ENCODE data around the gene SIGLEC11. TPM values are rescaled to one million over a fixed set of nuclear protein-coding genes. Genes with fewer than 3 reads are reported as not detected.
A peak's percentile ranks its signal among the peaks of the same experiment; 100 is the strongest.

Gene SIGLEC11
- polyA plus RNA-seq, 3 donors = 0.28 to 2.2 (median 0.67) TPM

DNA sequence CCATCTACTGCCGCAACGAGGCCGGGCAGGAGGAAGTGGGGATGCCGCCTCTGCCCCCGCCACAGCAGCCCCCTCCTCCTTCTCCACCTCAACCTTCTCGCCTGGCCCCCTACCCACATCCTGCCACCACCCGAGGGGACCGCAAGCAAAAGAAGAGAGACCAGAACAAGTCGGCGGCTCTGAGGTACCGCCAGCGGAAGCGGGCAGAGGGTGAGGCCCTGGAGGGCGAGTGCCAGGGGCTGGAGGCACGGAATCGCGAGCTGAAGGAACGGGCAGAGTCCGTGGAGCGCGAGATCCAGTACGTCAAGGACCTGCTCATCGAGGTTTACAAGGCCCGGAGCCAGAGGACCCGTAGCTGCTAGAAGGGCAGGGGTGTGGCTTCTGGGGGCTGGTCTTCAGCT is 28.2 kb downstream of the SIGLEC11 start:
- Histone ChIP-seq H3K36me3 (replicated peaks in 1 of 2; ENCODE audit: control insufficient read depth in 1 of 2, insufficient read depth in 2 of 2, low read length in 2 of 2) (peaks cover 3 to 23% of the 10 kb centered on the region in 2 donors), H3K9me3 (replicated peaks in 1 of 2; ENCODE audit: control insufficient read depth in 1 of 2, insufficient read depth in 1 of 2, low read length in 2 of 2) (no peaks in the 10 kb centered on the region), H3K4me1 (ENCODE audit: control insufficient read depth in 1 of 2, insufficient read depth in 2 of 2, low read length in 2 of 2) (peaks cover 29 to 43% of the 10 kb centered on the region in 2 donors), H3K27ac (ENCODE audit: low read depth in 1 of 2, low read length in 2 of 2) (no peak overlapping the region), H3K79me2 (ENCODE audit: insufficient read depth, low read length) (peaks cover 3% of the 10 kb centered on the region), H3K4me3 (replicated peaks in 1 of 3; ENCODE audit: low read depth in 2 of 3, low read length in 3 of 3) (no peak overlapping the region), H2AFZ (ENCODE audit: insufficient read depth, low read depth, low read length, poor library complexity, severe bottlenecking) (no peak overlapping the region), H3K4me2 (replicated peaks; ENCODE audit: extremely low read depth, low read length, poor library complexity, severe bottlenecking) (no peak overlapping the region), H3K27me3 (ENCODE audit: control insufficient read depth in 2 of 2, insufficient read depth in 2 of 2, low read length in 2 of 2) (no peaks in the 10 kb centered on the region), H4K20me1 (ENCODE audit: insufficient read depth, low read length) (peaks cover 41% of the 10 kb centered on the region), H3K9ac (ENCODE audit: insufficient read depth, low read length, poor library complexity, severe bottlenecking) (no peak overlapping the region)
- peaks cover 6 to 16% (median 12%) of the 10 kb centered on the region in 3 donors for H3K27me3 Mint-ChIP-seq (ENCODE audit: low read depth in 3 of 3)
- 73% methylated on average over 16 of the region's 25 CpGs for WGBS (ENCODE audit: insufficient coverage)
- peaks cover 19 to 22% of the 10 kb centered on the region in 2 donors for H3K36me3 Mint-ChIP-seq
- peaks cover 0 to 4% (median 0%) of the 10 kb centered on the region in 7 donors for H3K9me3 Mint-ChIP-seq
- H3K27ac Mint-ChIP-seq = no peak overlapping the region
- intact Hi-C loops (cut with micrococcal nuclease) = no loop called here
- TF ChIP-seq CTCF (IDR thresholded peaks at IDR 0.05) = no peak
- DNase-seq = no peak
- peak overlapping the region in 1 of 2 donors; percentile 27 for H3K4me3 Mint-ChIP-seq
- H3K4me1 Mint-ChIP-seq = peaks cover 41% of the 10 kb centered on the region

GRCh38 chr19:49932041-49932451 is 28.9 kb downstream of the SIGLEC11 start:
- Mint-ChIP-seq H3K27me3 (ENCODE audit: low read depth in 3 of 3) (peaks cover 6 to 16% (median 12%) of the 10 kb centered on the region in 3 donors), H3K9me3 (peaks cover 0 to 4% (median 0%) of the 10 kb centered on the region in 7 donors), H3K36me3 (peaks cover 25 to 27% of the 10 kb centered on the region in 2 donors), H3K27ac (no peak overlapping the region), H3K4me3 (no peak overlapping the region), H3K4me1 (peaks cover 42% of the 10 kb centered on the region)
- intact Hi-C loops (cut with micrococcal nuclease) = no loop called here
- Histone ChIP-seq H3K79me2 (ENCODE audit: insufficient read depth, low read length) (peaks cover 10% of the 10 kb centered on the region), H3K4me1 (ENCODE audit: control insufficient read depth in 1 of 2, insufficient read depth in 2 of 2, low read length in 2 of 2) (peaks cover 29 to 43% of the 10 kb centered on the region in 2 donors), H3K27ac (ENCODE audit: low read depth in 1 of 2, low read length in 2 of 2) (no peak overlapping the region), H3K36me3 (replicated peaks in 1 of 2; ENCODE audit: control insufficient read depth in 1 of 2, insufficient read depth in 2 of 2, low read length in 2 of 2) (peaks cover 10 to 30% of the 10 kb centered on the region in 2 donors), H3K4me2 (replicated peaks; ENCODE audit: extremely low read depth, low read length, poor library complexity, severe bottlenecking) (no peak overlapping the region), H3K4me3 (replicated peaks in 1 of 3; ENCODE audit: low read depth in 2 of 3, low read length in 3 of 3) (no peak overlapping the region), H4K20me1 (ENCODE audit: insufficient read depth, low read length) (peaks cover 48% of the 10 kb centered on the region), H3K9me3 (replicated peaks in 1 of 2; ENCODE audit: control insufficient read depth in 1 of 2, insufficient read depth in 1 of 2, low read length in 2 of 2) (no peaks in the 10 kb centered on the region), H3K9ac (ENCODE audit: insufficient read depth, low read length, poor library complexity, severe bottlenecking) (no peak overlapping the region), H2AFZ (ENCODE audit: insufficient read depth, low read depth, low read length, poor library complexity, severe bottlenecking) (no peak overlapping the region), H3K27me3 (ENCODE audit: control insufficient read depth in 2 of 2, insufficient read depth in 2 of 2, low read length in 2 of 2) (no peaks in the 10 kb centered on the region)
- TF ChIP-seq CTCF (IDR thresholded peaks at IDR 0.05) = no peak
- WGBS (ENCODE audit: insufficient coverage) = 96% methylated on average over 3 of the region's 5 CpGs
- no peak for DNase-seq

Measured in CD14-positive monocyte (primary cell).